NOMO-1 treated with dmso at 0.1 percent for 144 hours (cell line): ENCODE results near the gene OSBPL3.

Source experiments
- DNase-seq: peaks from one replicate; lab custom pipeline; 2025; ENCODE audit not compliant: unreplicated experiment; lab: John Stamatoyannopoulos, UW

OSBPL3 gene

GRCh38 chr7:24834128-24834798 is 145.7 kb downstream of the OSBPL3 start:
- DNase-seq: no peak

GRCh38 chr7:24833549-24833948 is 146.4 kb downstream of the OSBPL3 start:
- DNase-seq: no peak

GRCh38 chr7:24831240-24831639 is 148.7 kb downstream of the OSBPL3 start:
- peak; percentile 49 for DNase-seq

- no peak for DNase-seq
Observed at GRCh38 chr7:24830440-24831050, 149.4 kb downstream of the OSBPL3 start.

- no peak for DNase-seq
Observed at GRCh38 chr7:24829787-24830186, 150.2 kb downstream of the OSBPL3 start.

- no peak for DNase-seq
Observed at GRCh38 chr7:24828891-24829661, 150.9 kb downstream of the OSBPL3 start.

GRCh38 chr7:24827589-24827988 is 152.4 kb downstream of the OSBPL3 start:
- no peak for DNase-seq

GRCh38 chr7:24827027-24827426 is 153.0 kb downstream of the OSBPL3 start:
- no peak for DNase-seq

- DNase-seq: no peak
Observed at GRCh38 chr7:24826662-24827020, 153.3 kb downstream of the OSBPL3 start.

- DNase-seq: no peak
Observed at GRCh38 chr7:24825931-24826661, 153.9 kb downstream of the OSBPL3 start.

- peak; percentile 12 for DNase-seq
Observed at GRCh38 chr7:24825381-24825794, 154.6 kb downstream of the OSBPL3 start.

GRCh38 chr7:24824896-24825295 is 155.1 kb downstream of the OSBPL3 start:
- DNase-seq: no peak

- no peak for DNase-seq
Observed at GRCh38 chr7:24824400-24824799, 155.6 kb downstream of the OSBPL3 start.

GRCh38 chr7:24821754-24822054 is 158.3 kb downstream of the OSBPL3 start:
- DNase-seq: no peak

GRCh38 chr7:24821045-24821753 is 158.8 kb downstream of the OSBPL3 start:
- peak; percentile 89 for DNase-seq

GRCh38 chr7:24820730-24821044 is 159.3 kb downstream of the OSBPL3 start:
- DNase-seq: peak; percentile 44

- DNase-seq: peak; percentile 39
Observed at GRCh38 chr7:24819916-24820689, 159.9 kb downstream of the OSBPL3 start.

- no peak for DNase-seq
Observed at GRCh38 chr7:24817339-24817738, 162.6 kb downstream of the OSBPL3 start.

GRCh38 chr7:24816868-24817267 is 163.1 kb downstream of the OSBPL3 start:
- DNase-seq: no peak

- DNase-seq: no peak
Observed at GRCh38 chr7:24812305-24812945, 167.6 kb downstream of the OSBPL3 start.
